Ovary (tissue), 9 donors: ENCODE data around the gene AIFM2. TPM values are rescaled to one million over a fixed set of nuclear protein-coding genes. Genes with fewer than 3 reads are reported as not detected.

Source experiments
- DNase-seq, 5 donors: peaks; one replicate each; pipeline ENCODE4 v3.0.0-alpha.2; 2019 to 2020
- H3K27ac ChIP-seq, 2 donors: fragments of 200-600 bp; one replicate each; pipeline versions ENCODE4 v1.5.1 to v1.8.0; 2019 to 2022
- H3K27me3 ChIP-seq: fragments of 200-600 bp; one replicate; pipeline ENCODE4 v1.8.0; 2022
- H3K36me3 ChIP-seq: fragments of 200-600 bp; sonication (generic); one replicate; pipeline ENCODE4 v1.5.1; 2019
- H3K4me1 ChIP-seq: one replicate; pipeline ENCODE4 v1.8.1; 2013; ENCODE audit warnings: mild to moderate bottlenecking, moderate library complexity; ENCODE audit not compliant: insufficient read depth
- H3K4me3 ChIP-seq: fragments of 200-600 bp; sonication (generic); one replicate; pipeline ENCODE4 v1.5.1; 2017
- H3K9me3 ChIP-seq, 2 donors: fragments of 200-600 bp in 1 of 2; sonication (generic) in 1 of 2; one replicate each; pipeline versions ENCODE4 v1.5.1 to v1.8.1; 2013 to 2019; ENCODE audit warnings: mild to moderate bottlenecking in 1 of 2, moderate library complexity in 1 of 2
- EP300 ChIP-seq: sonication (generic); formaldehyde crosslinking; IDR thresholded peaks from one replicate; pipeline ENCODE4 v1.6.1; 2017; ENCODE audit warnings: antibody characterized with exemption
- POLR2A ChIP-seq: fragments of 450-650 bp; IDR thresholded peaks from one replicate; pipeline ENCODE4 v1.6.1; 2017; ENCODE audit warnings: antibody characterized with exemption, mild to moderate bottlenecking, moderate library complexity
- WGBS, 3 donors: extraction: QIAGEN DNeasy Blood & Tissue Kit in 1 of 3; methylation state at CpG; one replicate each; pipeline versions ENCODE4 v1.1.5 to v1.1.7; 2013 to 2017; 5-methylcytosine and 5-hydroxymethylcytosine counted together
- intact Hi-C, 4 donors: fragments of 100-400 bp; cut with DNase I; formaldehyde crosslinking; loops; one replicate each; pipeline versions ENCODE4 v1.11.0 to v1.15.1; 2022 to 2023
- polyA plus RNA-seq, 2 donors: library from polyadenylated mRNA; stranded (reverse); fragments of 200-250 nt in 1 of 2; fragments of 350-450 nt in 1 of 2; fragmentation: Illumina TruSeq in 1 of 2; extraction: RNeasy Lipid Tissue Mini Kit (QIAGEN cat#74804) in 1 of 2; gene quantifications; one replicate each; pipeline ENCODE4 v1.2.3, GENCODE V29; 2013 to 2014
- total RNA-seq, 7 donors: library from RNA; depleted of rRNA in 2 of 7; stranded (reverse); fragments of >200 nt in 2 of 7; fragmentation: NEBNext Ultra II Directional in 3 of 7; extraction: Animal tissue kit (Norgen Biotek cat#: 25700) in 3 of 7; gene quantifications; one replicate each; pipeline versions ENCODE4 v1.1.0 to v1.2.4, GENCODE V29; 2016 to 2023
- TF ChIP-seq, protein P1 (sequence below), 3 donors: fragments of 450-650 bp in 2 of 3; fragments of 200-600 bp in 1 of 3; IDR thresholded peaks; one replicate each; pipeline versions ENCODE4 v1.5.1 to v1.8.0; 2016 to 2022; ENCODE audit warnings: antibody characterized with exemption in 3 of 3, mild to moderate bottlenecking in 1 of 3
- donor health status: DM: no; HTN: no; CAD: no; lungs with moderate emphysema.
- donor health status: DM: no; HTN: no; CAD: no.
- donor health status: Bipolar disorder and iron deficiency.
- donor health status: DM: yes; HTN: yes; CAD: no.
- donor health status: DM: no; HTN: no; CAD: no.
- donor health status: DM: yes; HTN: yes; CAD: no.

AIFM2 gene
- total and polyA plus RNA-seq, 9 donors, result 5.7 to 13.9 (median 7.2) TPM

DNA sequence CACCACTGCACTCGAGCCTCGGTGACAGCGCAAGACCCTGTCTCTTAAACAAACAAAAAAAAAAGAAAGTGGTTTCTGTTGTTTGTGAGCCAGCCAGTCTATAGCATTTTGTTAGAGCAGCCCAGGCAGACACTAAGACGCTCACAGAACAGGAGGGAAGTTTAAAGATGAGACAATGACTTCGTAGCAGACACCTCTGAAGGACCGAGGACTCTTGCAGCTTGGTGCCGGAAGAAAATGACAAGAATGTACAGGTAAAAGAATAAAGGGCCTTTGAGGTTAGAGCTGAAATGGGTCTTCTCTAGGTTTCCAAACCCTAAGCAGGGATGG lies 40.3 kb downstream of the AIFM2 start:
- DNase-seq, result no peak
- Histone ChIP-seq H3K4me1 (no peaks in the 10 kb centered on the region), H3K27ac (no peak overlapping the region), H3K27me3 (no peaks in the 10 kb centered on the region), H3K4me3 (no peak overlapping the region), H3K36me3 (no peaks in the 10 kb centered on the region), H3K9me3 (no peaks in the 10 kb centered on the region)
- TF ChIP-seq EP300, result no peak
- no peak for TF ChIP-seq POLR2A
- TF ChIP-seq, protein P1, sequence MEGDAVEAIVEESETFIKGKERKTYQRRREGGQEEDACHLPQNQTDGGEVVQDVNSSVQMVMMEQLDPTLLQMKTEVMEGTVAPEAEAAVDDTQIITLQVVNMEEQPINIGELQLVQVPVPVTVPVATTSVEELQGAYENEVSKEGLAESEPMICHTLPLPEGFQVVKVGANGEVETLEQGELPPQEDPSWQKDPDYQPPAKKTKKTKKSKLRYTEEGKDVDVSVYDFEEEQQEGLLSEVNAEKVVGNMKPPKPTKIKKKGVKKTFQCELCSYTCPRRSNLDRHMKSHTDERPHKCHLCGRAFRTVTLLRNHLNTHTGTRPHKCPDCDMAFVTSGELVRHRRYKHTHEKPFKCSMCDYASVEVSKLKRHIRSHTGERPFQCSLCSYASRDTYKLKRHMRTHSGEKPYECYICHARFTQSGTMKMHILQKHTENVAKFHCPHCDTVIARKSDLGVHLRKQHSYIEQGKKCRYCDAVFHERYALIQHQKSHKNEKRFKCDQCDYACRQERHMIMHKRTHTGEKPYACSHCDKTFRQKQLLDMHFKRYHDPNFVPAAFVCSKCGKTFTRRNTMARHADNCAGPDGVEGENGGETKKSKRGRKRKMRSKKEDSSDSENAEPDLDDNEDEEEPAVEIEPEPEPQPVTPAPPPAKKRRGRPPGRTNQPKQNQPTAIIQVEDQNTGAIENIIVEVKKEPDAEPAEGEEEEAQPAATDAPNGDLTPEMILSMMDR (IDR thresholded peaks at IDR 0.05), result no peak
- intact Hi-C loops, result no loop called here
- 94 to 96% (median 95%) methylated on average over 7 of the region's 7 CpGs for WGBS, 3 donors

DNA sequence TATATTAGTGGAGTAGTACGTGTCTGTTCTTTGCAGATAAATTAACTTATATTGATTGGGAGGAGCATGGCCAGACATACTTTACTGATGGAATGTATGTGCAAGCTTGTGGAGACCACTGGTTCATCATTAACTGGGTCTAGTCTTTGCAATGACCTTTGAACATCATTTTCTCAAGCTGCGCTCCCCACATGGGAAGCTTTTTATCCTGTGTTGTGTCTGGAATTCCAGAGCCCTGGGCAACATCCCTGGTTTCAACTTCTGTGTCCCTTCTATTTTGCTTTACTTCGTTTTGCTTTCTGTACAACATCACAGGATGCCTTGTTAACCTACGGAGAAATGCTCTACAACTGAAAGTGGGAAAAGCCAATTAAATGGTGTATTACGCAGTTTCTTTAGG lies 41.7 kb downstream of the AIFM2 start:
- TF ChIP-seq, protein P1 (IDR thresholded peaks at IDR 0.05), result no peak
- TF ChIP-seq POLR2A, result no peak
- TF ChIP-seq EP300, result no peak
- Histone ChIP-seq H3K4me1 (no peaks in the 10 kb centered on the region), H3K27me3 (no peaks in the 10 kb centered on the region), H3K4me3 (no peak overlapping the region), H3K9me3 (no peaks in the 10 kb centered on the region), H3K36me3 (no peaks in the 10 kb centered on the region), H3K27ac (no peak overlapping the region)
- 75 to 90% (median 81%) methylated on average over 5 of the region's 5 CpGs for WGBS, 3 donors
- DNase-seq, result no peak
- intact Hi-C loops, result no loop called here

DNA sequence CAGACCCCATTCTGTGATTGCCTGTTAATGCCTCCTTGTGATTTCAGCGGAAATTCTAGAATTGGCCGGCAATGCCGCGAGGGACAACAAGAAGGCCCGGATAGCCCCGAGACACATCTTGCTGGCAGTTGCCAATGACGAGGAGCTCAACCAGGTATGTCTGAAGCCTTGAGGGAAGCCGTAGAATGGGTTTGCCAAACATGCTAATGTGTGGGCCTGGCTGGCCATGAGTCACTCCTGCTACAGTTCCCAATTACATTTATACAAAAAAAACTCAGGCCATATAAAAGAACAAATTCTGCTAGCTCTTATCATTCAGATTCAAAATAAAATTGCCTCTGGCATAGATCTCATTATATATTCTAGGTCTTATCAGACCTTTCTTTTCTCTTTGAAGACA lies 42.6 kb downstream of the AIFM2 start:
- Histone ChIP-seq H3K36me3 (no peaks in the 10 kb centered on the region), H3K4me1 (no peaks in the 10 kb centered on the region), H3K27me3 (no peaks in the 10 kb centered on the region), H3K9me3 (no peaks in the 10 kb centered on the region), H3K4me3 (no peak overlapping the region), H3K27ac (no peak overlapping the region)
- 92 to 96% (median 95%) methylated on average over 8 of the region's 8 CpGs for WGBS, 3 donors
- TF ChIP-seq, protein P1 (IDR thresholded peaks at IDR 0.05), result no peak
- TF ChIP-seq POLR2A (no peak), EP300 (no peak)
- intact Hi-C loops, result no loop called here
- no peak for DNase-seq

DNA sequence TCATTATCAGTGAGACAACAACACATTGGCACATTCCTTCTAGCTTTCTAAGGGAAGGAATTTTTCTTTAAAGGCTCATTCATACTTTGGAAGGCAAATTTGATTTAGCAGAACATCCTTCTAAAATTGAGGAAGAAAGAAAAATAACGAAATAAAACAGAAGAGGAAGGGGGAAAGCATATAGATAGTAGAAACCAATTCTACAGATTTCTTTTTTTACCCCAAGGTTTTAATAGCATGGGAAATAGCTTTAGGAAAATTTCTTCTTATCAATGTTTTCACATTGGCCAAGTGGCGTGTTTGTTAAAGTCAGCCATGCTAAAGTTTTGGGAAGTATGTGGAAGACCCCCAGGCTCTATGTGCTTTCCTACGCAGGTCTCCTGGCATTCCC lies 44.3 kb downstream of the AIFM2 start:
- Histone ChIP-seq H3K9me3 (no peaks in the 10 kb centered on the region), H3K36me3 (no peaks in the 10 kb centered on the region), H3K4me3 (no peak overlapping the region), H3K27ac (no peak overlapping the region), H3K4me1 (no peaks in the 10 kb centered on the region), H3K27me3 (no peaks in the 10 kb centered on the region)
- intact Hi-C loops, result no loop called here
- WGBS, 3 donors, result 39 to 65% (median 48%) methylated on average over 3 of the region's 3 CpGs
- TF ChIP-seq, protein P1 (IDR thresholded peaks at IDR 0.05), result no peak
- TF ChIP-seq POLR2A, result no peak
- TF ChIP-seq EP300, result no peak
- DNase-seq, result no peak
